Activated naive CD4-positive, alpha-beta T cell (primary cell): ENCODE data around the gene TRAF7.
A peak's percentile ranks its signal among the peaks of the same experiment; 100 is the strongest.
"Not testable (repeated sequence)": the region's sequence is repeated elsewhere in the genome, so short reads cannot be mapped to it uniquely, and the experiment has no call there.

Experiments used
- DNase-seq, 4 experiments: peaks; one replicate each; lab custom pipeline; 2025; lab: John Stamatoyannopoulos, UW

TRAF7 gene

DNA sequence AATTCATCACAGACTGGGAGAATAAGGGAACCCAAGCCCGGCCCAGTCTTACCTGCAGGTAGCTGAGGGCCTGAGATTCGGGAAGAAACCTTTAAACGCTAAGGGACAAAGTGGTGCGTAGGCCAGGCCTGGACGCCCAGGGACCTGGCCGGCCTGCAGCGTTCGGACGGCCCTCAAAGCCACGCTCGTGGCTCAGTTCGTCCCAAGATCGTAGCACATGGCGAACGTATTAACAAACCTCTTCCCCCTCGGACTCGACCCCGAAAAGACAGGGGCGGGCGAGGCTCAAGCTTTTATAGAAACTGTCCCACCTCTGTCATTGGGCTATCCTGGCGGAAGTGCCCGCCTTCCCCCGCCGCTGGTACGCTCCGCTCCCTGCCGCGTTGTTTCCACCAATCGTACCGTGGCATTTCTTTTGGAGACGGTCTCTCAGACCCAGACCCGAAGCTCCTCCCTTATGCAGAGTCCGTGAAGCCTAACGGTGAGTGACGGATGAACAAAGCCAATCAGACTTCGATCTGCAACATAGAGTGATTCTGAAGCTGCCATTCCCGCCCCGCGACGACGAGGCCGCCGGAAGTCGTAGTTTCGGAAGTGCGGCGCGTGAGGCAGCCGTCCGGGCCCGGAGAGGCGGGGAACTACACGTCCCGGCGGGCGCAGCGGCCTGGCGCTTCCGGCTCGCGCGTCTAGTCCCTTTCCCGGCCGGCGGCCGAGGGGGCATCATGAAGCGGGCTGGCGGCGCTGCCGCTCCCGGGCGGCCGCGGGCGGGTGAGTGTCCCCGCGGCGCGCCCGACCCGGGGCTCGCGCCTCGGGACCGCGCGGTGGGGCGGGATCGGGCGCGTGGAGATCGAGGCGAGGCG, at the start of gene TRAF7:
TSS of gene TRAF7 (plus strand) at position 692 of the 860 bp plus-strand sequence. CDS start 8,139 bp downstream, outside the sequence.
- peak; percentile 97 to 99 (median 98) for DNase-seq

DNA sequence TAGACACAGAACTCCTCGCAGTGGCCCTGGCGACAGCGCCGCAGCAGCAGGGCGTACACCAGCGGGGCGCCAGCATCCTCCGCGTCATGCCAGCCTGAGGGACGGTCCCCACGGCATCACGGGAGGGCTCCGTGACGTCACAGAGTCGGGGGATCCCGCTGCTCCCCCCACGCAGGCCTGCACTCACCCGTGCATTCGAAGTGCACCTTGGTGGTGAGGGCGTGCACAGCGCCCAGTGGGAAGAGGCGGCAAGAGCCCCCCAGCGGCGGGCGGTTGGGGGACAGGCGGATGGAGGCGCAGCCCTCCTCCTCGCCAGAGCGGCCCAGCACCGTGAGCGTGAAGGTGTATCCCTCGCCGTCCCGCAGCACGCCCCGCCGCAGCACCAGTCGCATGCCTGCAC, 49.4 kb upstream of the TRAF7 start:
- not testable (repeated sequence) for DNase-seq

DNA sequence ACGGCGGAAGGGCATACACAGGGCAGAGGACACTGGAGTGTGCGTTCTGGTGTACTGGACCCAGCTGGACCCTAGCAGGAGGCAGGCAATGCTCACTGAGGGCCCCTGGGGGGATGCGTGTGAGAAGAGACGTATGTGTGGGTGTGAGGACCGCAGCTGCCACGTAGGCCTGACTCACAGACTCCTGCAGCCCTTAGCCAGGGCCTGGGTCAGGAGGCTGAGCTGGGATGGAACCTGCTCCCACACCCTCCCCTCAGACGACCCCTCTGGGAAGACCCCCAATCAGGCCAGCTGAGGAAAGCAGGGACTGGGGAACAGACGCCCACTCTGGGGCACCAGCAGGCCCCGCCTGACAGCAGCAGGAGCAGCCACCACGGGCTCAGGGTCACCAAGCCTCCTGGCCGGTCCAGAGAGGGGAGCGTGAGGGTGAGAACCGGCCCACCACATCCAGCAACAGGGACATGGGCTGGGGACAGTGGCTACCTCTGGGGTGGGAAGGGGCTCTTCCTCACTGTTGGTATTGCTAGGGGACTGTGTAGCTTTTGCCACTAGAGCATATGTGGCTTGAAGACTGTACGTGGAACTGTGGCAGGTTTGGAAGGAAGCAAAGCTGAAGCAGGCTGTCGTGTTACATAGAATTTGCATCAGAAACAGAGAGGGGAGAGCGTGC, 48.3 kb upstream of the TRAF7 start:
- DNase-seq = not testable (repeated sequence)

DNA sequence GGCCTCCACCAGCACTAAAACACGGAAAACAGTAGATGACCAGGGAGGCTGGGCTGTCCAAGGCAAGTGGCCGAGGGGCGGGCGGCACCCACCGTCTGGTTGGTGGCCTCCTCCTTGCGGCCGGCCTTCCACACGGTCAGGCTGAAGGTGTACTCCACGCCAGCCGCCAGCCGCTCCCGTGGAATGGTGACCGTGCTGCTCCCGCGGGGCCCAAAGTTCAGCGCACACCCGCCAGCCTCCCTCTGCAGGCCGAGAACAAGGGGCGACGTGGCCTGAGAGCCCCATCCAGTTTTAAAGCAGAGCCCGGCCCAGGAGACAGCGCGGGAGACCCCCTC, 47.8 kb upstream of the TRAF7 start:
- not testable (repeated sequence) for DNase-seq

DNA sequence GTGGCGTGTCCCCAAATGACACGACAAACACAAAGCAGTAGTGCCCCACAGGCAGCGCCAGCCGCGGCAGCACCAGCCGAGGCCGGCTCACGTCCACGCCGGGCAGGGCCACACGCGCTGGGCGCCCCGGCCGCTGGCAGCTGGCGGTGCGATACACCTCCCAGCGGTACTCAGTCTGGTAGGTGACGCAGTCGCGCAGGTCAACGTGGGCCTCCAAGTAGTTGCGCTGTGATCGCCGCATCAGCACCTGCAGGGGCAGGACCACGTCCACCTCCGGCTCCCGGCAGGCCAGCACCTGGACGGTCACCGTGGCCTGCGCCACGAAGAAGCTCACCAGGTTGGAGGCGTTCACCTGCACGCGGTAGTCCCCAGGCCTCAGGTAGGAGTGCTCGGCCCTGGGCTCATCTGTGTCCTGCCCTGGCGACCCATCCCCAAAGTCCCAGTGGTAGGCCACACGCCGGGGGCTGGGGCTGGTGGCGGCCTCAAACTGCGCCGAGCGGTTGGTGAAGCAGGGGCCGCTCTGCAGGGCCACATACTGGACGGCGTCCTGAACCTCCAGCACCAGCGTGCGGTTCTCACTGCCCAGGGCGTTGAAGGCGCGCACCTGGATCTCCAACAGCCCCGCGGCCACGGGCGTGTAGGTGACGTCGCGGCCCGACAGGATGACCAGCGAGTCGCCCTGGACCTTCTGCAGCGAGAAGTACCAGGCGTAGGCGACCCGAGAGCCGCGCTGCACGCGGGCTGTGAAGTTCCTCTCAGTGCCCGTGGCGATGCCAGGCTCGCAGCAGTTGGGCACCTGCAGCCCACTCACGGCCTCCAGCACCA, 46.9 kb upstream of the TRAF7 start:
- DNase-seq = not testable (repeated sequence)

DNA sequence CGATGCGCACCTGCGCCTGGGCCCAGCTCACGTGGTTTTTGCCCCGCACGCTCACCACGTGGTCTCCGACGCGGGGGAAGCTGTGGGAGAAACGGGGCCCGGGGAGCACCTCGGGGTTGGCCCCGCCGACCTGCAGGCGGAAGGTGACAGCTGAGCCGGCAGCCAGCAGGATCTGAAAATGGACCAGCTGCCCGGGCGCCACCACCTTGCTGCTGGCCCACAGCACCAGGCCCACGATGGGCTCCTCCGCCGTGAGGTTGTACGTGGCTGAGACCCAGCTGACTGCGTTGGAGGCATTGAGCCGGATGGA, 46.4 kb upstream of the TRAF7 start:
- not testable (repeated sequence) for DNase-seq

DNA sequence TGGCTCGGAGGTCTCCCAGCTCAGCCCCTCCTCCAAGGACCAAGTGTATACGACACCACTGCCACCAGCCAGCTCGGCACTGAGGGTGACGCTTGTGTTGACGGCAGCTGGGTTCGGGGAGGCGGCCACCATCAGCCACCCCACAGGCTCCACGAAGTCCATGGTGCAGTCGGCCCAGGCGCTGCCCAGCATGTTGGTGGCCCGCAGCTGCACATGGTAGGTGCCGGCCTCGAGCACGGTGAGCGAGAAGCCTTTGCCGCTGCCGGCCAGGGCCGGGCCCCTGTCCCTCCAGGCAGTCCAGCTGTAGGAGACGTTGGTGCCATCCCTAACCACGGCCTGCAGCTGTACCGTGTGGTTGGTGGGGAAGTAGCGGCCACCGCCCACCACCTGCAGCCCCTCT, 45.7 kb upstream of the TRAF7 start:
- not testable (repeated sequence) for DNase-seq

DNA sequence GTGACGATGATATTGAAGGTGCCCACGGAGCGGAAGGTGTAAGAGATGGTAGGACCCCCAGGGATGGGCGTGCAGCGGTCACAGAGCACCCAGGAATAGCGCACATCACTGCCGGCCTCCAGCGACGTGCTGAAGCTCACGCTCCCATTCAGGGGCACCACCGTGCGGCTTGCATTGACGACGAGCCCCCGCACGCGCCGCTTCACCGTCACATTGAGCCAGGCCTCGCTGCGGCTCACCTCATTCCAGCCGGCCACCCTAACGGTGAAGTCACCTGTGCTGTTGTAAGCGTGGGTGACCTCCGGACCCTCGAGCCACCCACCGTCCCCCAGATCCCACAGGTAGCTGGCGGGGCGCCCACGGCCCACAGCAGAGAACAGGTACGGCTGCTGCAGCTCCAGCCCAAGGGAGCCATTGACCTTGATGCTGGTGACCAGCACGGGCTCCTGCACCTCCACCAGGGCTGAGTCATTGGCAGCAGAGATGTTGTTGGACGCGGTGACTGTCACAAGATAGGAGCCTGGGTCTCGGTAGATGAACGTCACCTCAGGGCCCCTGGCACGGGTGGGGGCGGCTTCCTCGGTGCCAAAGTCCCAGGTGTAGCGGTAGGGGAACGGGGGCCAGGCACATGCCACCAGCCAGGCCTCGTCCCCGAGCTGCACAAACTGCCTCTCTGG, 45.1 kb upstream of the TRAF7 start:
- DNase-seq = not testable (repeated sequence)

DNA sequence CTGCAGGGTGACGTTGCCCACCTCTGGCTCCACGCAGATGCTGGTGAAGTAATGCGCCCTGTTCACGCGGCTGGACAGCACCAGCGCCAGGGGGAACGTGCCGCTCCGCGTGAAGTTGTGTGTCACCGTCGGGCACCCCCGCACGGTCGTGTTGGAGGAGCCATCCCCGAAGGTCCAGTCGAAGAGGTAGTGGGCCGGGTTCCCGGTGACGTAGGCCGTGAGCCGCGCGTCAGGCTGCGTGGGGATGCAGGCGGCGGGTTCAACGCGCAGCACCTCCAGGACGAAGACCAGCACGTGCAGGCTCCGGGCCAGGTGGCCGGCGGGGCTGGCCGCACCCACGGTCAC, 44.6 kb upstream of the TRAF7 start:
- DNase-seq = not testable (repeated sequence)

DNA sequence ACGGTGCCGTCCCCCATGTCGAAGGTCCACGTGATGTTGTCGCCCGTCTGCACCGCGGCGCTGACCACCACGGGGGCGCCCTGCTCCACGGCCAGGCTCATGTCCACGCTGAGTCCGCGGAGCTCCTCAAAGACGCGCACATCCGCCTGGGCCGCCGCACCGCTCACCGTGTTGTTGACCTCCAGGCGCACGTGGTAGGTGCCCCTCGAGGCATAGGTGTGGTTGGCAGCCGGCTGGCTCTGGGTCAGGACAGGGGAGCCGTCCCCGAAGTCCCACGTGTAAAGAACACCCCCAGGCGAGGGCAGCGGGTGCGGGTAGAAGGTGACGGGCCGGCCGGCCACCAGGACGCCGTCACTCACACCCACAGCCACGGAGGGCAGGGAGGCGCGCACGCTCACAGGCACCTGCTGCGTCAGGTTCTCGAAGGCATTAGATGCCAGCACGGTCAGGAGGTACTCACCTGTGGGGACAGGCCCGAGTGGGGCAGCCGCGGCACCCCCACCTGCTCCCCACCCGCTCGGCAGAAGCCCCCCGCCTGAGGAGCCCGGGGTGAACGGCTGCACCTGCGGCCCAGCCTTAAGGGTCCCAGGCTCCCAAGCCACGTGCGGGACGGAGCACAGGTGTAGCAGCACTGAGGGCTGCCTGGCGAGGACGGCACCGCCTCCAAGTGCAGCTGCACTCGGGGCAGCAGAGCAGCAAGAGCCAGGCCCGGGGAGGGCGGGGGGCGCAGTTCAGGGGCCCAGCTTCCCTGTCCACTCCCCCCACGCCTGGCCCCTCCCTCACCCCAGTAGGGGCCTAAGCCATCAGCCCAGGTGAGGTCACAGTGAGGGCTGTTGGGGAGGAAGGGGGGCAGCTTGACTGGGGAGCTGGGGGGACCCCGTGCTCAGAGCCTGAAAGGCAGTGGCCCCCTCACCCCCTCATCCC, 43.9 kb upstream of the TRAF7 start:
- not testable (repeated sequence) for DNase-seq

DNA sequence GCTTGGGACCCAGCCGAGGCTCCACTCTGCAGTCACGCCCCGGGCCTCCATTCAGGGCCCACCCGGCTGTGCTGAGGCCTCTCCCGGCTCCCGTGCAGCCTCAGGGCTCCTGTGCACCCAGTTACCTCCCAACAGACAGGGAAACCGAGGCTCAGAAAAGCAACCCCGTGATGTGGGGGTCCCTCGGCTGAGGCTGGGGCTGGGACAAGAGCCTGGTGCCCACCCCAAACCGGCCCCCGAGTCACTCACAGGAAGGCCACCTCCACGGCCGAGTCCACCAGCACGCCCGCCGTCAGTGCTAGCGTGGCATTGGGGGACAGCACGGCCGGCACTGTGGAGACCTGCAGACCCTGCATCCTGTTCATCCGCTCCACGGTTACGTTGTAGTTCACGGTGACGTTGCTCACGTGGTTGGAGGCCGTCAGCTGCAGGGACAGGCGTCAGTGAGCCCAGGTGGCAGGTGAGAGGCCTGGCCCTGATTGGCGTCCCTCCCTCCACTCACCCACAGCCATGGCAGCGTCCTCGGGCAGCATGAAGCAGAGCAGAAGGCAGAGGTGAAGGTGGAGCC, 43.0 kb upstream of the TRAF7 start:
- not testable (repeated sequence) for DNase-seq

DNA sequence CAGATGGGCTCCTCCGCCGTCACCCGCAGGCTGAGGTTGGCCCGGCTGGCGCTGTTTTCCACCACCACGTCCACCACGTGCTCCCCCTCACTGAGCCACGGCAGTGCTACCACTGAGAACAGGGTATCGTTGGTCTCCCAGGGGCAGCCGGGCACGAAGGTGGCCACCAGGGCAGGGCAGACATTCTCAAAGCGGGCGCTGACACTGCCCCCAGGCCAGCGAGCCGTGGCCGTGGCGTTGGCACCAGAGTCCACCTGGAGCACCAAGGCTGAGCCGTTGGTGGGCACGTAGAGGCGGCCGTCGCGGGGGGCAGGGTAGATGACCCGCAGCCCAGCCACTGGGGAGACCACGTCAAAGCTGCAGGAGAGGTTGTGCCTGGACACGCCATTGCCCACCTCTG, 41.4 kb upstream of the TRAF7 start:
- not testable (repeated sequence) for DNase-seq

DNA sequence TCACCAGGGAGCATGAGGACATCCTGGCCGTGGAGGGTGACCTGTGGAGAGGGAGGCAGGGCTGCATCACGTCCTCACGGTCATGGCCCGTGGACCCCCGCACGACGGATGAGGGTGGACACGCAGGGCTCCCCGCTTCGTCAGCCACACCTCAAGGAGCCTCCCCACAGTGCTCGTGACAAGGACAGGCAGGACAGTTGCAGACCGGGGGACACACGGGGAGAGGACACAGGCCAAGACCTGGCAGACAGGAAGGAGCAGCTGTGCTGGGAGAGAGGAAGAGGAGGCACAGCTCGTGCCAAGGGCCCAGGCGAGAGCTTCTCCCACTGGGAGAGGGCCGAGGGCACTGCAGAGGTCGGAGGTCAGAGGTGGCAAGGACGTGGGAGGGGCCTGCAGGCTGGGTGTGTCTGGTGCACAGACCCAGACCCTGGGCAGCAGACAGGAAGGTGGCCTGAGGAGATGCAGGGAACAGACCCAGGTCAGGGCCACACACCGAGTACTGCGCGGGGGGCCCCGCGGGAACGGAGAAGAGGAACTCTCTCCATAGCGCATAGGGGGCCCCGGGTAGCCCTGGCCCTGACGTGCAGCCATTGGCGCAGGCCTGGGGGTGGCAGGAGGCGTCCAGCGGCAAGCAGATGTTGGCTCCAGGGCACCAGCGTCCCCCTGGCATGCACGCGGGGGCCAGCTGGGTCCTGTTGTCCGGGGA, 40.5 kb upstream of the TRAF7 start:
- not testable (repeated sequence) for DNase-seq

DNA sequence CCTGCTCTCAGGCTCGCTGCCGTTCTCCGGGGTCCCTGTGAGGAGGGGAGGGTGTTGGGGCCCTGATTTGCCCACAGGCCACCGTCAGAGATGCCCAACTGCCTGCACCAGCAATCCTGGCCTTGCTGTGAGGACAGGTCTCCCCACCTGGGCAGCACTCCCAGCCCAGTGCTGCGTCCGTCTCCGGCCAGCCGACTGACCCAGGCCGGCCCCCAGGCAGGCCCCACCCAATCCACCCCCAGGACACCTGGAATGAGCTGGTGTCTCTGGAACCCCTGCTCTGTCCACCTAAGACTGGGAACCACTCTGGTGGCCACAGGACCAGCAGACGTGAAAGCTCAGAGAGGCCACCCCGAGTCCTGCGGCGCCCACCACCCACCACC, 40.0 kb upstream of the TRAF7 start:
- no peak for DNase-seq

DNA sequence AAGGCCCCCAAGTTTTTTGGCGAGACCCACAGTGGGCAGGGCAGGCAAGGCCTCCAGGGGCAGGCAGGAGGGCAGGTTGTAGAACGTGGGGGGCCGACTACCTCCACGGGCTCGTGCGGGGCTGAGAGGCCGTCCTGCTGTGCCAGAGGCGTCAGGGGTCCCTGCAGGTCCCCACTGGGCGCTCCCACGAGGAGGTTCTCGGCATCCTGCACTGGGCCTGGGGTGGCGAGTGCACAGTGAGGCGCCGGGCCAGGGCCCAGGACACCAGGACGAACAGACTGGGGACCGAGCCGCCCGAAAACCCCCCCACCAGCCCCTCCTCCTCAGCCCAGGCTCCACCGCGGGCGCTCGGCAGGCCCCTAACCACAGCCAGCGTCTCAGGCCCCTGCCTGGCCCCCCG, 39.2 kb upstream of the TRAF7 start:
- DNase-seq = not testable (repeated sequence)

DNA sequence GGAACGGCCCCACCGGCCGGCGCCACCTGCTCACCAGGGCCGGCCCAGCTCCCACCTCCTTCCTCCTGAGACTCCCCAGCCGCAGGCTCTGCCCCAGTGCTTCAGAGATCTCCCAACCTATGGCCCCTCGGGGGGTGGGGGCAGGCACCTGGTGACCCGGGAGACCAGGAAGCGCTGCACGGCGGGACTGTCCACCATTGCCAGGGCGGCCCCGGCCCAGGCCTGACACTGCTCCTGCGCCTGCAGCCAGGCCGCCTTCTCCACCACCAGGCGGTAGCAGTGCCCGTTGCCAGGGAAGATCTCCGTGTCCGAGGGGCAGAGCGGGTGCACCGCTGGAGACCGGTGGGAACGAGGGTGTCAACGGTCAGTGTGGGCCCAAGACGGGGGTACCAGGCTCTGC, 38.2 kb upstream of the TRAF7 start:
- DNase-seq = not testable (repeated sequence)

DNA sequence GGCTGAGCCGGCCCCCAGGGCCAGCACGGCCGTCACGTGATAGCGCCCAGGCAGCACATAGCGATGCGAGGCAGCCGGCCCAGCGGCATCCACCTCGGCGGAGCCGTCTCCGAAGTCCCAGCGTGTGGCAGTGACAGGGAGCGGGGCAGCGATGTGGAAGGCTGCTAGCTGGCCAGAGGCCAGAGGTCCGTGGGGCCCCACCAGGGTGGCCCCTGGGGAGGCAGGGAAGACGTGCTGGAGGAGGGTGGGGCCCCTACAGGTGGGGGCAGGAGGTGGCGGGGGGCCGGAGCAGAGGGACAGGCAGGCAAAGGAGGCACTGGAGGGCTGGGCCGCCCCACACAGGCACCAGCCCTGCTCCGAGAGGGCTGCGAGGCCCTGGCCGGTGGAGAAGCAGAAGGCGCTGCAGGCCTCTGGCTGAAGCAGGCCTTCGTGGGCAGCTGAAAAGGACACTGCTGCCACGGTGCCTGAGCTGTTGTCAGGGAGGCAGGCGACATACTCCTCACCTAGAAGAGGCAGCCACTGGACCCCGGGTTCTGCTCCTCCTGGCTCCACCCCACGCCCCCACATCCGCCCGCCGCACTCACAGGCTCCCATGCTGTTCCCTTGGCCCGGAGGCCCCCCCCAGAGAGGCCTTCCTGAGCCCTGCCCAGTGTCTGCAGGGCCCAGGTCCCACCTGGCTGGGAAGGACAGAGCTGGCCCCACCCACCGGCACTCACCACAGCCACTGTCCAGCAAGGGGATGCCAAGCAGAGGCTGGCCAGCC, 37.4 kb upstream of the TRAF7 start:
- not testable (repeated sequence) for DNase-seq

DNA sequence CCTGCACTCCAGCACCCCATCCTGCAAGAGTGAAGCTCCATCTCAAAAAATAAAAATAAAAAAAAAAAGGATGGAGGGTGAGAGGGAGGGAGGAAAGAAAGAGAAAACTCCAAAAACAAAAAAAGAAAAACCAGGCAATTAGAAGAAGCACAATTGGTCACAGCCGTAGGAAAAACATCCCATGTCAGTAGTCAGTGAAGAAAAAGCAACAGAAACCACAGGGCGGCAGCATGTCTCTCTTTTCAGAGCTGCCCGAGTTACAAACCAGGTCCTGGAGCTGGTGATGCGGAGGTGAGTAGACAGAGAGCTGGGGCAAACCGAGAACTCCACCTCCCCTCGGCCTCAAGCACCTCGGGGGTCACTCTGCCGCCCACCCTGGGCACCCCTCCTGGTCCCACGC, 34.3 kb upstream of the TRAF7 start:
- DNase-seq = not testable (repeated sequence)

DNA sequence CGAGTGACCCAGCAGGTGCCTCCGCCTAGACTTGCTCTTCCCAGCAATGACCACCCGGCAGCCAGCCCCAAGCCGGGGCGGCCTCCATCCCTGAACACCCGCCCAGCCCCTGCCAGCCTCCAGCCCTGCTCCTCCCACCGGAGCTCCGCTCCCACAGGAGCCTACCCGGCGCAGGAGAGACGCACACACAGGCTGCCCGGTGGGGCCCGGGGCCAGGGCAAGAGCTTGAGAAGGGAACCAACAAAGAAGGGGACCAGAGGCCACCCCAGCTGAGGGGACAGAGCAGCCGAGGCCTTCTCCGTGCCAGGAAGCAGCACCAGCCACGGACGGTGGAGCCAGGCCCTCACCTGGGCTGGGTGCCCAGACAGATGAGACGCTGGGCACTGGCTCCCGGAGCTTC, 33.7 kb upstream of the TRAF7 start:
- no peak for DNase-seq
